ENCODE measurements around the gene EHD2.
"Not testable (repeated sequence)": the region's sequence is repeated elsewhere in the genome, so short reads cannot be mapped to it uniquely, and the experiment has no call there.

The EHD2 gene

GRCh38 chr19:47713046-47714021 lies at the start of gene EHD2:
TSS of gene EHD2 (plus strand) at chr19:47713422. CDS start at chr19:47716613, 3,191 bp downstream.
- H3K9me3 Mint-ChIP-seq: no peaks in the 10 kb centered on the region
- H3K27me3 Mint-ChIP-seq: peaks cover 36% of the 10 kb centered on the region
- peak within 1 kb of the TSS; percentile 52 for H3K4me3 Mint-ChIP-seq
- H3K4me1 Mint-ChIP-seq: peaks cover 6% of the 10 kb centered on the region
- ATAC-seq (peak; percentile 79), DNase-seq (peak; percentile 73)
- H3K27ac Mint-ChIP-seq: no peak within 1 kb of the TSS
- H3K36me3 Mint-ChIP-seq (ENCODE audit: low read depth): peaks cover 3% of the 10 kb centered on the region

- no peak for DNase-seq
- H3K4me1 Mint-ChIP-seq: peaks cover 4% of the 10 kb centered on the region
- H3K27ac Mint-ChIP-seq: no peak overlapping the region
- no peak overlapping the region for H3K4me3 Mint-ChIP-seq
- ATAC-seq: no peak
- no peaks in the 10 kb centered on the region for H3K36me3 Mint-ChIP-seq (ENCODE audit: low read depth)
- H3K27me3 Mint-ChIP-seq: no peaks in the 10 kb centered on the region
- no peaks in the 10 kb centered on the region for H3K9me3 Mint-ChIP-seq
These were observed 49.7 kb upstream of the EHD2 start for GRCh38 chr19:47663435-47663910.

GRCh38 chr19:47663911-47664771 lies 49.1 kb upstream of the EHD2 start:
- Mint-ChIP-seq H3K27ac (no peak overlapping the region), H3K27me3 (no peaks in the 10 kb centered on the region), H3K9me3 (no peaks in the 10 kb centered on the region), H3K36me3 (ENCODE audit: low read depth) (no peaks in the 10 kb centered on the region), H3K4me1 (peaks cover 4% of the 10 kb centered on the region), H3K4me3 (no peak overlapping the region)
- DNase-seq (no peak), ATAC-seq (no peak)

GRCh38 chr19:47668556-47668955 lies 44.7 kb upstream of the EHD2 start:
- H3K9me3 Mint-ChIP-seq; H3K4me3 Mint-ChIP-seq; H3K27ac Mint-ChIP-seq; ATAC-seq; H3K4me1 Mint-ChIP-seq; H3K36me3 Mint-ChIP-seq (ENCODE audit: low read depth); H3K27me3 Mint-ChIP-seq; DNase-seq: not testable (repeated sequence)

GRCh38 chr19:47670736-47671135 lies 42.5 kb upstream of the EHD2 start:
- H3K27ac Mint-ChIP-seq: no peak overlapping the region

GRCh38 chr19:47671499-47671898 lies 41.7 kb upstream of the EHD2 start:
- H3K4me3 Mint-ChIP-seq: no peak overlapping the region
- peaks cover 4% of the 10 kb centered on the region for H3K36me3 Mint-ChIP-seq (ENCODE audit: low read depth)
- H3K9me3 Mint-ChIP-seq: no peaks in the 10 kb centered on the region
- no peaks in the 10 kb centered on the region for H3K27me3 Mint-ChIP-seq
- DNase-seq (no peak), ATAC-seq (no peak)
- no peaks in the 10 kb centered on the region for H3K4me1 Mint-ChIP-seq
- no peak overlapping the region for H3K27ac Mint-ChIP-seq

More at GRCh38 chr19:47670736-47671135, 42.5 kb upstream of the EHD2 start:
- H3K4me1 Mint-ChIP-seq: no peaks in the 10 kb centered on the region
- H3K4me3 Mint-ChIP-seq: no peak overlapping the region
- H3K27me3 Mint-ChIP-seq: no peaks in the 10 kb centered on the region
- no peaks in the 10 kb centered on the region for H3K9me3 Mint-ChIP-seq
- H3K36me3 Mint-ChIP-seq (ENCODE audit: low read depth): peaks cover 4% of the 10 kb centered on the region
- no peak for DNase-seq
- no peak for ATAC-seq

GRCh38 chr19:47673426-47673825 lies 39.8 kb upstream of the EHD2 start:
- no peak overlapping the region for H3K4me3 Mint-ChIP-seq
- H3K36me3 Mint-ChIP-seq (ENCODE audit: low read depth): peaks cover 6% of the 10 kb centered on the region
- DNase-seq (no peak), ATAC-seq (no peak)
- H3K27ac Mint-ChIP-seq: no peak overlapping the region
- no peaks in the 10 kb centered on the region for H3K9me3 Mint-ChIP-seq
- no peaks in the 10 kb centered on the region for H3K27me3 Mint-ChIP-seq
- no peaks in the 10 kb centered on the region for H3K4me1 Mint-ChIP-seq

GRCh38 chr19:47674548-47674947 lies 38.7 kb upstream of the EHD2 start:
- peak overlapping the region; percentile 38 for H3K27ac Mint-ChIP-seq
- H3K36me3 Mint-ChIP-seq (ENCODE audit: low read depth): peaks cover 6% of the 10 kb centered on the region
- no peaks in the 10 kb centered on the region for H3K4me1 Mint-ChIP-seq
- H3K27me3 Mint-ChIP-seq: no peaks in the 10 kb centered on the region
- no peak for ATAC-seq
- H3K9me3 Mint-ChIP-seq: no peaks in the 10 kb centered on the region
- H3K4me3 Mint-ChIP-seq: no peak overlapping the region
- no peak for DNase-seq

GRCh38 chr19:47675271-47675670 lies 38.0 kb upstream of the EHD2 start:
- Mint-ChIP-seq H3K4me1 (no peaks in the 10 kb centered on the region), H3K27ac (no peak overlapping the region), H3K9me3 (no peaks in the 10 kb centered on the region), H3K27me3 (no peaks in the 10 kb centered on the region), H3K4me3 (no peak overlapping the region), H3K36me3 (ENCODE audit: low read depth) (peaks cover 6% of the 10 kb centered on the region)
- ATAC-seq (no peak), DNase-seq (no peak)

- peaks cover 4% of the 10 kb centered on the region for H3K36me3 Mint-ChIP-seq (ENCODE audit: low read depth)
These were observed 37.4 kb upstream of the EHD2 start for GRCh38 chr19:47675859-47676258.

GRCh38 chr19:47676811-47677210 lies 36.4 kb upstream of the EHD2 start:
- H3K36me3 Mint-ChIP-seq (ENCODE audit: low read depth): peaks cover 4% of the 10 kb centered on the region
- no peaks in the 10 kb centered on the region for H3K9me3 Mint-ChIP-seq
- H3K4me3 Mint-ChIP-seq: no peak overlapping the region
- H3K4me1 Mint-ChIP-seq: no peaks in the 10 kb centered on the region
- DNase-seq: no peak
- no peaks in the 10 kb centered on the region for H3K27me3 Mint-ChIP-seq
- no peak overlapping the region for H3K27ac Mint-ChIP-seq
- no peak for ATAC-seq

More at GRCh38 chr19:47675859-47676258, 37.4 kb upstream of the EHD2 start:
- no peak overlapping the region for H3K4me3 Mint-ChIP-seq
- no peaks in the 10 kb centered on the region for H3K4me1 Mint-ChIP-seq
- ATAC-seq: no peak
- H3K9me3 Mint-ChIP-seq: no peaks in the 10 kb centered on the region
- DNase-seq: no peak
- no peak overlapping the region for H3K27ac Mint-ChIP-seq
- H3K27me3 Mint-ChIP-seq: no peaks in the 10 kb centered on the region

GRCh38 chr19:47679251-47679900 lies 33.8 kb upstream of the EHD2 start:
- Mint-ChIP-seq H3K27ac (no peak overlapping the region), H3K4me3 (no peak overlapping the region), H3K9me3 (no peaks in the 10 kb centered on the region), H3K27me3 (no peaks in the 10 kb centered on the region), H3K36me3 (ENCODE audit: low read depth) (peaks cover 4% of the 10 kb centered on the region), H3K4me1 (no peaks in the 10 kb centered on the region)
- DNase-seq (no peak), ATAC-seq (no peak)

- Mint-ChIP-seq H3K4me3 (no peak overlapping the region), H3K36me3 (ENCODE audit: low read depth) (peaks cover 4% of the 10 kb centered on the region)
These were observed 33.0 kb upstream of the EHD2 start for GRCh38 chr19:47679922-47680857.

More at GRCh38 chr19:47679922-47680857, 33.0 kb upstream of the EHD2 start:
- DNase-seq: no peak
- H3K9me3 Mint-ChIP-seq: no peaks in the 10 kb centered on the region
- ATAC-seq: no peak
- H3K27me3 Mint-ChIP-seq: no peaks in the 10 kb centered on the region
- no peak overlapping the region for H3K27ac Mint-ChIP-seq
- no peaks in the 10 kb centered on the region for H3K4me1 Mint-ChIP-seq

Measured in activated naive CD8-positive, alpha-beta T cell treated with anti-CD3 and anti-CD28 coated beads, Interleukin-2, amount 50 U/mL, for 24 hours (primary cell).